Right lobe of liver (tissue), 4 donors: ENCODE results near the gene FAM133A.

Experiments used
- CTCF ChIP-seq, 4 donors: fragments of 200-600 bp in 3 of 4; fragments of 450-650 bp in 1 of 4; IDR thresholded peaks; one replicate each; pipeline versions ENCODE4 v1.5.1 to v1.8.0; 2016 to 2022; ENCODE audit warnings: antibody characterized with exemption in 4 of 4, mild to moderate bottlenecking in 2 of 4
- POLR2A ChIP-seq: fragments of 450-650 bp; IDR thresholded peaks from one replicate; pipeline ENCODE4 v1.6.1; 2017; ENCODE audit warnings: antibody characterized with exemption, mild to moderate bottlenecking
- donor health status: DM: no; HTN: no; CAD: no.
- donor health status: DM: no; HTN: no; CAD: no.
- donor health status: DM: no; HTN: yes; CAD: no.

GRCh38 chrX:93741811-93742210 lies 67.8 kb downstream of the FAM133A start:
- TF ChIP-seq CTCF (IDR thresholded peaks at IDR 0.05): no peak
- no peak for TF ChIP-seq POLR2A
